IPS-15b (cell line): ENCODE measurements around the gene THBS1.

Experiments used
- H3K27me3 ChIP-seq: one replicate; pipeline ENCODE4 v1.6.1; 2013; ENCODE audit warnings: low read length; ENCODE audit not compliant: control insufficient read depth, insufficient read depth
- H3K36me3 ChIP-seq: one replicate; pipeline ENCODE4 v1.6.1; 2013; ENCODE audit warnings: low read length; ENCODE audit not compliant: control insufficient read depth, insufficient read depth
- H3K4me1 ChIP-seq: one replicate; pipeline ENCODE4 v1.6.1; 2013; ENCODE audit warnings: mild to moderate bottlenecking, low read length; ENCODE audit not compliant: control insufficient read depth, insufficient read depth
- H3K4me3 ChIP-seq: one replicate; pipeline ENCODE4 v1.5.1; 2013; ENCODE audit warnings: low read depth, low read length
- H3K9ac ChIP-seq: one replicate; pipeline ENCODE4 v1.6.1; 2013; ENCODE audit warnings: low read depth, mild to moderate bottlenecking, low read length
- H3K9me3 ChIP-seq: one replicate; pipeline ENCODE4 v1.6.1; 2013; ENCODE audit warnings: mild to moderate bottlenecking, low read length; ENCODE audit not compliant: control insufficient read depth, insufficient read depth

Gene THBS1

DNA sequence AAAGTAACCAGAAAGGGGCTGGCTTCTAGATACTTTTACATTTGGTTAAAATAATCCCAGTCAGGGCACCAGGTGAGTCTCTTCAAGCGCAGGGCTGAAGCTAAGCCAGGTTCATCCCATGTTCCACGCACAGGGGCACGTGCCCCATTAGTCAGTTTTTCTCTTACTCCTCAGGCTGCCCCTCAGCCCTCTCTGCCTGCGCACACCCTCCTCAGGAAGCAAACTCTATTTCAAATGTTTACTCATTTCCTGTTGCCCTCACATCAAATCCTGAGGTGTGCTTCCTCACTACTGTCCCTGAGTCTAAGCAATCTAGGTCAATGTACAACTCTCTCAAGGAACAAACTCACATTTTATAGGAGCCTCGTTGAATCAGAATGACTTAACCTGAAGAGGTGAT lies 48.5 kb downstream of the THBS1 start:
- Histone ChIP-seq H3K4me1 (no peaks in the 10 kb centered on the region), H3K27me3 (no peaks in the 10 kb centered on the region), H3K9me3 (no peaks in the 10 kb centered on the region), H3K9ac (no peak overlapping the region), H3K4me3 (no peak overlapping the region), H3K36me3 (no peaks in the 10 kb centered on the region)

GRCh38 chr15:39629906-39630305 lies 49.0 kb downstream of the THBS1 start:
- Histone ChIP-seq H3K27me3 (no peaks in the 10 kb centered on the region), H3K4me1 (no peaks in the 10 kb centered on the region), H3K4me3 (no peak overlapping the region), H3K9me3 (no peaks in the 10 kb centered on the region), H3K9ac (no peak overlapping the region), H3K36me3 (no peaks in the 10 kb centered on the region)

DNA sequence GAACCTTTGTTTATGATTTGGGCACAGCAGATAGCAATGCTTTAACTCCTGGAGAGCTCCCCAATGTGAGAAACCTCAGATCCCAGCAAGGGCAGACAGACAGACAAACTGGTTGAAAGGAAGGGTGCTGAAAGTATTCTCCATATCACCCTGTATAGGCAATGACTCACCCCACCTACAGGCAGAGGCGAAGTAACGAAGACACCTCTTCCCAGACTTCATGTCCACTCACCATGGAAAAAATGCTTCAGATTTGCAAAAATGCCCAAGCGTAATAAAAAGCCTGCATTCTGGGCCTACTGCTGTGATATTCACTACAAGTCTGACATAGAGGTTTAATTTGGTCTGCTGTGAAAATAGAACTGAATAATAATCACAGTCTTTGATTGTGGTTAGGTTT lies 50.5 kb downstream of the THBS1 start:
- no peaks in the 10 kb centered on the region for H3K9me3 ChIP-seq
- H3K4me1 ChIP-seq: no peaks in the 10 kb centered on the region
- H3K27me3 ChIP-seq: no peaks in the 10 kb centered on the region
- H3K36me3 ChIP-seq: no peaks in the 10 kb centered on the region
- H3K4me3 ChIP-seq: no peak overlapping the region
- H3K9ac ChIP-seq: no peak overlapping the region

DNA sequence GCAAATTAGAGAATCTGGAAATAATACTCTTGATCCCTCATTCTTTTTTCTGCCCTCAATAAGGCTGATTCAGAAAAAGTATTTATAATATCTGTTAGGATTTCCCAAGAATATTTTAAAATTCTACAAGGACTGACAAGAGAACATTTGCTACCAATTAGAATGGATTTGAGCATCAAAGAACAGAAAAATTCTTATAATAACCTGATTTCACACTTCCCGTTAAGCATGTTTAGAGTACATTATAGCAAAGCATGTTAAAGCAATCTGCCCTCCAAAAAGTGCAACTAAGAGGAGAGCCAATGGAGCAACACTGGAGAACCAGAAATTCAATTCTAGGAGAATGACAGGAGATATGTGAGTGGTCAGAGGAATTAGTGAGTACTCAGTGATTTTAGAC lies 57.2 kb downstream of the THBS1 start:
- H3K4me1 ChIP-seq: peaks cover 6% of the 10 kb centered on the region
- no peak overlapping the region for H3K9ac ChIP-seq
- H3K4me3 ChIP-seq: no peak overlapping the region
- H3K36me3 ChIP-seq: no peaks in the 10 kb centered on the region
- H3K9me3 ChIP-seq: no peaks in the 10 kb centered on the region
- H3K27me3 ChIP-seq: no peaks in the 10 kb centered on the region

DNA sequence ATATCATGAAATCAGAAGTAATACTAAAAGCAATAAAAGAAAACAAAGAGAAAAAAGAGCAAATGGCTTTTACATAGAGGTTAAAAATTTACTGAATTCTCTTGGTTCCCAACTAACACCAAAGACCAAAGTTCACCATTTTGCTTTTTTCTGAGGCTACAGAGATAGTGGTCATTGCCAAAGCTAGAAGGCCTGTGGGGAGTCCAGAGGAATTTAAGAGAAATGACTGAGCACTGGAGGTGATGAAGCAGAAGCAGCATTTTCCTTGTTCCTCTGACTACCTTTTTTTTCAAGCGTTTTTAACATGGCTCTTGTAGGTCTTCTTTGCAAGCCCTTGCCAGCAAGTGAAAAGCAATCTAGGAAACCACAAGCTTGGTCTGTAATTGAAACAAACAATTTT lies 58.2 kb downstream of the THBS1 start:
- Histone ChIP-seq H3K9me3 (no peaks in the 10 kb centered on the region), H3K4me1 (peaks cover 6% of the 10 kb centered on the region), H3K27me3 (no peaks in the 10 kb centered on the region), H3K36me3 (no peaks in the 10 kb centered on the region), H3K4me3 (no peak overlapping the region), H3K9ac (no peak overlapping the region)

DNA sequence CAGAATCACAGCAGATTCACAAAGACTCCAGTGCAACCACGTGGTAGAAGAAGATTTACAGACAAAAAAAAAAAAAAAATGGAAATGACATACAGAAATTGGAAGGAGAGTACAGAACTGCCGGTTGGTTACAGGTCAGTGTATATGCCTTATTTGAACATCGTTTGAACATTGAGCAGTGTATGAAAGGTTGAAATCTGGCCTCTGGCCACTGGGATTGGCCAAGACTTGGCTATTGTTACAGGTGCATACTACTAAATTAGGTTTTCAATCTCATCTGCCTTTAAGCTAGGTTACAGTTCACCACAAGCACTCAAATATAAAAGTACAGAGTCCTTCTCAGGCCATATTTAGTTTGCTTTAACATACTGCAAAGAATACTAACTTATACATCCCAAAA lies 59.8 kb downstream of the THBS1 start:
- Histone ChIP-seq H3K9me3 (no peaks in the 10 kb centered on the region), H3K9ac (no peak overlapping the region), H3K27me3 (no peaks in the 10 kb centered on the region), H3K4me3 (no peak overlapping the region), H3K36me3 (no peaks in the 10 kb centered on the region), H3K4me1 (peaks cover 6% of the 10 kb centered on the region)

GRCh38 chr15:39641191-39641889 lies 60.5 kb downstream of the THBS1 start:
- Histone ChIP-seq H3K9ac (no peak overlapping the region), H3K4me1 (peaks cover 6% of the 10 kb centered on the region), H3K9me3 (no peaks in the 10 kb centered on the region), H3K4me3 (no peak overlapping the region), H3K36me3 (no peaks in the 10 kb centered on the region), H3K27me3 (no peaks in the 10 kb centered on the region)

DNA sequence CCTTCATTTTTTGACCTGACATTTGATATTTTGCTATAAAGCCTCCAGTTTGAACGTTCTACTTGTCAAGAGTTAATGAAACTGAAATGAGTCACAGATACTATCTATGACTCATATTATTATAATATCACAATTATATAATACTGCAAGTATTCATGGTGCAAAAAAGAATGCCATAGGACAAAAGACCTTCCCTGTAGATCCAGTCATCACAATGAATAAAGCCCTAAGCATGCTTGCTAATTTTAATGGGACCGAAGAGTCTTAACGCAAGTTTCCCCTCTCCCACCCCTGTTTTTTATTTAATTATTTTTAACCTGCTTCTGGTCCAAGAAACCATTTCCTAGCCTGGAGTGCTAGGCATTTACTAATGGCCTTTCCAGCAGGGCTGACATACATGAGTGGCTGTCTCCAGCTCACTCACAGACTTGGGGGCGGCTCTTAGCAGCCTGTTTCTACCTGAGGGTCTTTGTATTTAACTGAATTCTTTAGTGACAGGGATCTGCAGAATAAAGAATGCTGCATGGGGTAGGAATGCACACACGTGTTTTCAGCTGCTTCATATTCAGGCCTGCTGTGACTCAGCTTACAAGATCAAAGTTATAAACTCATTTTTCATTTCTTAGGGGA lies 61.2 kb downstream of the THBS1 start:
- H3K9ac ChIP-seq: no peak overlapping the region
- H3K4me3 ChIP-seq: no peak overlapping the region
- peaks cover 6% of the 10 kb centered on the region for H3K4me1 ChIP-seq
- H3K36me3 ChIP-seq: no peaks in the 10 kb centered on the region
- no peaks in the 10 kb centered on the region for H3K27me3 ChIP-seq
- H3K9me3 ChIP-seq: no peaks in the 10 kb centered on the region

GRCh38 chr15:39643727-39644126 lies 62.8 kb downstream of the THBS1 start:
- peaks cover 6% of the 10 kb centered on the region for H3K4me1 ChIP-seq
- no peak overlapping the region for H3K9ac ChIP-seq
- H3K27me3 ChIP-seq: no peaks in the 10 kb centered on the region
- no peak overlapping the region for H3K4me3 ChIP-seq
- H3K9me3 ChIP-seq: no peaks in the 10 kb centered on the region
- H3K36me3 ChIP-seq: no peaks in the 10 kb centered on the region

DNA sequence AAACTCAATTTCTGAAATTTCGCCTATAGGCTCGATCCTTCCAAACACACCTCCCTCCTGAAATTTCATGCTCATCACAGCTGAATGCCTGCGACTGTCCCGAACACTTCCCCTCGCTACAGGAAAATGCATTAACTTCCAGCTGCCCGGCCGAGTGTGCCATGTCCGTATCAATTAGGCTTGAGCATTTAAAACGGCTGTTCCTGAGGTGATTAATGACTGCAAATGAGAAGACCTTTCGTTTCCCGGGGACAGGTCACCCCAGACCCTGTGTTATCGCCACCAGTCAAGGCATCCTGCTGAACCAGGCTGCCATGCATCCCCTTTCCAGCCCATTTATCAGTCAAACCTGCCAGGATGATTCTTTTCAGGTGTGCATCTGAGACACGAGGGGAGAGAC lies 63.3 kb downstream of the THBS1 start:
- Histone ChIP-seq H3K9ac (no peak overlapping the region), H3K4me3 (no peak overlapping the region), H3K9me3 (no peaks in the 10 kb centered on the region), H3K4me1 (peaks cover 6% of the 10 kb centered on the region), H3K27me3 (no peaks in the 10 kb centered on the region), H3K36me3 (no peaks in the 10 kb centered on the region)

GRCh38 chr15:39645138-39645975 lies 64.5 kb downstream of the THBS1 start:
- Histone ChIP-seq H3K9me3 (no peaks in the 10 kb centered on the region), H3K36me3 (no peaks in the 10 kb centered on the region), H3K9ac (no peak overlapping the region), H3K27me3 (no peaks in the 10 kb centered on the region), H3K4me1 (peaks cover 6% of the 10 kb centered on the region), H3K4me3 (no peak overlapping the region)

- Histone ChIP-seq H3K9me3 (no peaks in the 10 kb centered on the region), H3K9ac (no peak overlapping the region), H3K4me3 (no peak overlapping the region), H3K27me3 (no peaks in the 10 kb centered on the region), H3K36me3 (no peaks in the 10 kb centered on the region), H3K4me1 (peaks cover 6% of the 10 kb centered on the region)
These were observed 65.0 kb downstream of the THBS1 start for GRCh38 chr15:39645976-39646257.
